ENCODE measurements around the gene PARP4.

- TF ChIP-seq CTCF (IDR thresholded peaks at IDR 0.05) (no peak), POLR2A (IDR thresholded peaks at IDR 0.05) (peak; percentile 35 to 91)
These were observed at the start of gene PARP4 for GRCh38 chr13:24512197-24512907.

Measured in adrenal gland (tissue), 5 donors.